Hematopoietic multipotent progenitor cell treated with erythropoietin and hydrocortisone succinate and interleukin-3 and kit ligand, for 8 days (in vitro differentiated cells): ENCODE data around the gene CARD14.
A peak's percentile ranks its signal among the peaks of the same experiment; 100 is the strongest.

Experiments
- DNase-seq: peaks from one replicate; pipeline ENCODE4 v3.0.0-alpha.2; 2015

CARD14 gene

DNA sequence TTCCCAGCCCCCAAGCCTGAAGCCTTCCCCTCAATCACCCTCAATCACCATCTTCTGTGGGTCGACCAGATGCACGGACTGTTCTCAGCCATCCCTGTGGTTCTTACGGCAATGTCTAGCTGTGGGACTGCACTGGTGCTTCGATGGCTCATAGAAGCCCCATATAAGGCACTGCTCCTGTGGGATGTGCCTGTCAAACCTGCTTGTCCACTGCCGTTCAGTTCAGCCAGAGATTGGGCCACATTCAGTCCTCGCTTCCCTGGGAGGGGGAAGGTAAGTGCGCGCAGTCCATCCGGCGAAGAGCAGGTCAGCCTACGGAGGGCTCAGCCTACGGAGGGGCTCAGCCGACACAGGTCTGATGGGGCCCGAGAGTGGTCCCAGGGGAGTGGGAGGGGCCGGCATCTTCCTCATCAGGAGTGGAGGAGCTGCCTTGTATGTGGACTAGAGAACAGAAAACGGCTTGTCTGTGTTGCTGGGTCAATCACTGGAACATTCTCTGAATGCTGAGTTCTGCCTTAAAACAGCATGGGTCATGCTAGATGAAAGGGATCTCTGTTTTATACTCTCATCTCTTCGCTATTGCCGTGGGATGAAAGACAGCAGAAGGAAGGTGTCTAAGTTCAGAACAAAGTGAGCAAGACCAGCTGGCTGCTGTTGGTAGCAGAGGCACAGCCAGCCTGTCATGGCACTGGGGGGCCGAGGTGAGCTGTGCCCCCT is at the start of gene CARD14:
Gene CARD14, plus strand, starts transcription at position 247 of the 717 bp plus-strand sequence. CDS start 11,409 bp downstream, outside the sequence.
- no peak for DNase-seq

DNA sequence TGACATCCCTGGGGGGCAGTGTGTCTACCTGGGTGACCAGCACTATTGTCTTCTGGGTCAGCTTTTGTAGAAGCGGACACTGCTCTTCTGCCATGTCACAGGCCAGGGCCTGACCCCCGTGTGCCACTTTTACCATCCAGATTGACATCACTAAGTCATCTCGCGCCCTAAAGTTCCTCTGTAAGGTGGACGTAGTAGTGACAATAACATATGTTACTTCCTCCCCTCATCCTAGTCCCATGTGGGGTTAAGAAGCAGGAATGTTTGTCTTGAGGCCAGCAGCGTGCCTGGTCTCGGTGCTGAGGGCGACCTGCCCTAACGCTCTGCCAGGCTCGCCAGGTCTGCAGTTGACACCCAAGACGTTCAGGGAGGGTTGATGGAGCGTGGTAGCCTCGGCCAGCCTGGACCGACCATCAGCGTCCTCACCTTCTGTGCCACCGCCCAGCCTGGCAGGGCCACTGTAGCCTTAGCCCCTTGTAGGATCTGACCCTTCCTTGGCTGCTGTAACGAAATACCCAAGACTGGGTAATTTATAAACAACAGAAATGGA is 47.7 kb upstream of the CARD14 start:
- DNase-seq, result no peak

DNA sequence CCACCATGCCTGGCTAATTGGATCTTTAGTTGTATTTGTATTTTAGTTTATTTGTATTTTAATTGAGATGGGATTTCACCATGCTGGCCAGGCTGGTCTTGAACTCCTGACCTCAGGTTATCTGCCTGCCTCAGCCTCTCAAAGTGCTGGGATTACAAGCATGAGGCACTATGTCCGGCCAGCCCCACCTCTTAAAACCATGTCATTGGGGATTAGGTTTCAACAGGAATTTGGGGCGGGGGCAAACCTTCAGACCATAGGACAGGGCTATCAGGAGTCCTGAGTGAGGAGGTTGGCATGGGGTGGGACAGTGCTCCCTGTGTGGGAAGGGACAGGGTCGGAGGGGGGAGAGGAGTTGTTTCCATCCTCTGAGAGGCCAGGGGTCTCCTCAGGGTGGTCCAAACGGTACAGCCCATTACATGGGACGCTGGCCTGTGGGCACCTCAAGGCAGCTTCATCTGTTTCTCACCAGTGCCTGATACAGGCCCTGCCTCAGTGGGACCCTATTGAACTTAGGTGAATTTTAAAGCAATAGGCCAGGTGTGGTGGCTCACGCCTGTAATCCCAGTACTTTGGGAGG is 46.8 kb upstream of the CARD14 start:
- DNase-seq, result no peak

DNA sequence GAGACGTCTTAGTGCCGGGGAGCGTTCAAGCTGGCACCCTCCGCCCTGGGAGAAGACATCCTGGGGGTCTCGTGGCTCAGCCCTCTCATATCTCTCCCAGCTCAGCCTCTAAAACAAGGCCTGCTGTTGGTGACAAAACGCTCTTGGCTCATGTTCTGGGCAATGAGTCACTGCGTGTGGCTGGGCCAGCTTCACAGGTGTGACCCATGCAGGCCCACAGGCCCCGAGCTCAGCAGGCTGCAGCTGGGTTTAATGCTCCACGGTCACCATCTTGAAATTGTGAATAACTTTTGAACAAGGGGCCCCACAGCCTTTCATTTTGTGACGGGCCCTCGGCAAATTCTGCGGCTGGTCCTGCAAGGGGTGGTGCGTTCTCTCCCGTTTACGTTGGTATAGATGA is 46.0 kb upstream of the CARD14 start:
- no peak for DNase-seq

DNA sequence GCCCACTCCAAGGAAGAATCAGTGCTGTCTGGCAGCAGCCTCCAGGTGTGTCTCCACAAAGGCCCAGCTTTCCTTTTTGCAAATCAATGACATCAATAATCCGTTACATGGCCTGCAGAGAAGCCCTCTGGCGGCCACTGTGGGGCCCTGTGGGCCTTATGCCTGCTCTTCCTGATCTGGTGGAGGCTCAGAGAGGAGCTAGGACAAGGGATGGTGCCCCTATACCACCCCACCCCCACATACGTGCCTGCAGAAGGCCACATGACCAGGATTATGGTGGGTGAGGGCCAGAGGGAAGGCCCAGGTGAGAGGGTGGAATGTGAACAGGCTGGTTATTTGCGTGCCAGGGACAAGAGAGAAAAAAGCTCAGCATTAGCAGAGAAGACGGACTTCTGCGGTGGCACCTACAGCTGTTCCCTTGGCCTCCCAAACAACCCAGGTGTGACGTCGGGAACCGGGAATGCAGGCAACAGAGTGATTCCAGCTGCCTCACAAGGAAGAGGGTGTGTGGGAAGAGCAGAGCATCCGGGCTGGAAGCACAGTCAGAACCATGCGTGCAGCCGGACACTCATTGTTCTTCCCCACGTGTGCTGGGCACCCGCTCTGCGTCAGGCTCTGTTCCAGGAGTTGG is 45.4 kb upstream of the CARD14 start:
- no peak for DNase-seq

DNA sequence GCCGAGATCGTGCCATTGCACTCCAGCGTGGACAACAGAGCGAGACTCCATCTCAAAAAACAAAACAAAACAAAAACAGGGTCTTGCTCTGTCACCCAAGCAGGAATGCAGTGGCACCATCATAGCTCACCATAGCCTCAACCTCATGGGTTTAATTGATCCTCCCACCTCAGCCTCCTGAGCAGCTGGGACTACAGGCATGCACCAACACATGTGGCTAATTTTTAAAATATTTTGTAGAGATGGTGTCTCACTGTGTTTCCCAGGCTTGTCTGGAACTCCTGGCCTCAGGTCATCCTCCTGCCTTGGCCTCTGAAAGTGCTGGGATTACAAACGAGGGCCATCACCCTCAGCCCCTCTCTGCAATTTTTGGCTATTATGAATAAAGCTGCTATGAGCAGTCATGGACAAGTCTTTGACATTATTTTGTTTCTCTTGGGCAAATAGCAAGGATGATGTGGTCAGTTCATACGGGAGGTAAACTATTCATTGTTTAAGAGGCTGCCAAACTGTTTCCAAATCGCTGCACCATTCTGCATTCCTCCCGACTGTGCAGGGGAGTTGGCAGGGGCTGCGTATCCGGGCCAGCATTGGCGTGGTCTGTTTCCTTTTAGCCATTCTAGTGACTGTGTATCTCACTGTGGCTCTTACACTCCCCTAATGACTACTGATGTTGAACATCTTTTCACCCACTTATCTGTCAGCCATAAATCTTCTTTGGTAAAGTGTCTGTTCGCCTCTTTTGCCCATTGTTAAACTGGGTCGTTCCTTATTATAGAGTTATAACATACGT is 44.0 kb upstream of the CARD14 start:
- no peak for DNase-seq

DNA sequence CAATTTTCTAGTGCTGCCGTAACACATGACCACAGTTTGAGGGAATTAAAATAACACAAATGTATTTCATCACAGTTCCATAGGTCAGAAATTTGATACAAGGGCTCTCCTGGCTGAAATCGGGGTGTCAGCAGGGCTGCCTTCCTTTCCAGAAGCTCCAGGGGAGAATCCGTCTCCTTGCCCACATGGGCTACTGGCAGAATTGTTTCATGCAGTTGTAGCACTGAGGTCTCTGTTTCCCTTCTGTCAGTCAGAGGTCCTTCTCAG is 43.4 kb upstream of the CARD14 start:
- no peak for DNase-seq

DNA sequence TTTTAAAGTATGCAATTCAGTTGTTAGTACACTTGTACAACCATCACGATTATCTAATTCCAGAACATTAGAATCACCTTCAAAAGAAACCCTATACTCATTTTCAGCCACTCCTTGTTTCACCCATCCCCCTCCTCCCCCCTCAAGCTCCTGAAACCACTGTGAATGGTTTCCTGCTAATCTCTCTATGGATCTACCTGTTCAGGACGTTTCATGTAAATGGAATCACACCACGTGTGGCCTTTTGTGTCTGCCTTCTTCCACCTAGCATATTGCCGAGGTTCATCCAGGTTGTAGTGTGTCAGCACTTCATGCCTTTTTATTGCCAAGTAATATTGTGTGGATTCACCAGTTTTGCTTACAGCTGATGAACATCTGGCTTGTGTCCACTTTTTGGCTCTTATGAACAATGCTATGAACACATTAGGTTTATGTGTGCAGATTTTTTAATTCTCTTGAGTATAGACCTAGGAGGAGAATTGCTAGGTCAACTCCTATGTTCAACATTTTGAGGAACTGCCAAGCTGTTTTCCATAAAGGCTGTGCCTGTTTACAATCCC is 40.7 kb upstream of the CARD14 start:
- DNase-seq, result no peak

DNA sequence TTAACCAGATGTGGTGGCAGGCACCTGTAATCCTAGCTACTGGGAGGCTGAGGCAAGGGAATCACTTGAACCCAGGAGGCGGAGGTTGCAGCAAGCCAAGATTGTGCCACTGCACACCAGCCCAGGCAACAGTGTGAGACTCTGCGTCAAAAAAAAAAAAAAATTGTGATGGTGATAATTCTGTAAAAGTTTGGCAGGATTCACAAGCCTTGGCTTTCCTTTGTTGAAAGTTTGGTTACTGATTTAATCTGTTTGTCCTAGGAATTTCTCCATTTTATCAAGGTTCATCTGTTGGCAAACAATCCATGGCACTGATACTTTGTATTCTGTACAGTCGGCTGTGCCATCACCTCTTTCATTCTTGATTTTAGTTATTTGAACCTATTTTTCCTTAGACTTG is 38.8 kb upstream of the CARD14 start:
- DNase-seq, result no peak

DNA sequence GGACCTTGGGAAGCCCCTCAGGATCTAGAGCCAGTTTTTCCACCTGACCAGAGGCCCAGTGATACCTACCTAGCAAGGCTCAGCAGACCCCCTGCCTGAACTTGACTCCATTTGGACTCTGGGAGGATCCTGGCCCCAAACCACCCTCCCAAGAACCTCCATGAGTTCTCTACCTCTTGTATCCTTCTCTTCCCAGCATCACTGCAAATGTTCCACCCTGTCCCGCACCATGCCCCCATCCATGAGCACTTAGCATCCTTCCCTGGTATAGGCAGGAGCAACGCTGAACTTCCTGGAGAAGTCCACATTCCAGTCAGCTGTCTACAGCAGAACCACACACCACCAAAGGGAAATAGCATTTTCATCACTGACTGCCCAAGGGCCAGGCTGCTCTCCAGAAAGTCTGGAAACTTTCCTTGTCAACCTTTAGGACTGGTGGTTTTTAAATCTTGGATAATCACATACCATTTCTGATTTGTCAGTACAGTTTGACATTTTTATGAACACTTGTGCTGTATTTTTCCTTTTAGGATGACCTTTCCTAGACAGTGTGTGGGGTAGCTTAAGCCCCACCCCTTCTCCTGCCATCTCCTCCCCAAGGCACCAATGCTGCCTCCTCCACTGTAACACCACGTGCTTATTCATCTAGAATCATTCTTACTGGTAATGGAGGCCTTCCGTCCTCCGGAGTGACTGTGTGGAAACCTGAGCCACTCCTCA is 36.8 kb upstream of the CARD14 start:
- DNase-seq, result no peak

DNA sequence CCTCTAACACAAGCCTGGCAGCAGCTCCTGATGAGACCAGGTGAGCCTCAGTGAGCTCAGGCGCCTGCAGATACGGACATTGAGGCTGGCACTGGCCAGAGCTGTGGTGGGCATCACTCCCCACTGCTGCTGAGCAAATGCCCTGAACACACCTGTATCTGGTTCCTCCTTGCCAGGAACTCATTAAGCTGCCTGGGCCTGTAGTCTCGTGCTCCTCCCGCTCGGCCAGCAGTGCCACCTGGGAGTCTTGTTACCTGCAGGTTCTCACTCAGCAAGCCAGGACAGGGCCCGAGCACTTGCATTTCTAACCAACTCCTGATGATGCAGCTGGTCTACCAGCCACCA is 36.2 kb upstream of the CARD14 start:
- DNase-seq, result no peak

DNA sequence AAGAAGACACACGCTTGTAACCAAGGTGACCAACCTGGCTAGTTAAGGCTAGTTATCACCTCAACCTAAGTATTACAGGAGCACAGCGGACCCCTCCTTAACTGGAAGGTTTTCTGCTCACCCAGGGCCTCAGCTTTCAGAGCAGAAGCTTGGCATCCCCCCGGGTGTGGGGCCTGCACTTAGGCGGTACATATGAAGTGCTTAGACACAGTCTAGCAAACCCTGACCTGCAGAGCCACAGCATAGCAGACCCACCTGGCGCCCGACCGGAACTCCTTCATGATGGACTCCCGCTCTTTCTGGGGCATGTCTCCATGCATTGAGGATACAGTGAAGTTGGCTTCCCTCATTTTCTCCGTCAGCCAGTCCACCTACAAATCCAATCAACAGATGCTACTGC is 32.7 kb upstream of the CARD14 start:
- DNase-seq, result no peak

DNA sequence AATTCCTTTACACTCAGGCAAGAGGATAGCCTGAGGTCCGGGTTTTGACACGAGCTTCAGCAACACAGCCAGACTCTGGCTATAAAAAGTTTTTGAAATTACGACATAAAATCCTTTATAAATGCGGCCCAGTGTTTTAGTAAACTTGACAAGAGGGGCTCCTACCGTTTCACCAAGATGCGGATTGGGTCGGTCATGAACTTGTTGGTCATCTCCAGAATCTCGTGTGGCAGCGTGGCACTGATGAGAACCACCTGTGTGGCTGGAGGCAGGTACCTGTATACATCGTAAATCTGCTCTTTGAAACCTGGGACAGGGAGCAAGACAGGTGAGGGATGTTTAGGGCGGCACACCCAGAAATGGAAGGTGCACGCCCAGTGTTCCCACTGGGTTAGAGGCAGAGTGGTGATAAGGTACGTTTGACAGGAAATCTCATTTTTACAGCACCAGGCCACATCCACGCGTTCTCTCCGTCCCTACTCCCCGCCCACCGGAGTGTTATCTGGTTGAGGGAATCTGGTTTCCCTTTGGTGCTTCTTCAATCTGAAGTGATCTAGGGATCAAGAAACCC is 30.9 kb upstream of the CARD14 start:
- no peak for DNase-seq

DNA sequence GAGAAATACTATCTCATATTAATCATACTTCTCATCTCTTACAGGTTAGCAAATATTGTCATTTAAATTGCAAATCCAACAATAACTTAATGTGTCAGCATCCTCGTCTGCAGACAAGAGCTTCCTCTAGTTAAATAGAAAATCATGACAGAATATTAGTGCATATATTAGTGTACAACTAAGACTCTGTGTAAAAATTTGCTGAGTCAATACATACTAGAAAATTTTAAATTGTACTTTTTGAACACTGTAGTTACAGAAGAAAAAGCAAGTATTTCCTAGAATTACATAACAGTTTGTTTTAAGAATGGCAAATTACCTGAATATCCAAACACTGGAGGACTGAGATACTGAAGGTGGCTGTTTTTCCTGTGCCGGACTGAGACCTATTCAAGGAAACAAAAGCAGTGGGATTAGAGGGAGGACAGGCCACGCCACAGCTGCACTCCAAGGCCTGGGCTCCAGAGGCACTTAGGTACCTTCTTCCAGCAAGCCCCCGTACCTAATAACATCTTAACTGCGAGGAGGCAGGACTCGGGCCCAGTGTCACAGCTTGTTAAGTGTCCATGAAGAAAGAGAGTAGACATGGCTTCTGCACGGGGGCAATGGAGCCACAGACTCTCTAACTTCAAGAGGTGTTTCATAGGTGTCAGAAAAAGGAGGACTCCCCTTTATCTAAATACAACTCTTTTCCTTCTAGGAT is 28.2 kb upstream of the CARD14 start:
- DNase-seq, result no peak

DNA sequence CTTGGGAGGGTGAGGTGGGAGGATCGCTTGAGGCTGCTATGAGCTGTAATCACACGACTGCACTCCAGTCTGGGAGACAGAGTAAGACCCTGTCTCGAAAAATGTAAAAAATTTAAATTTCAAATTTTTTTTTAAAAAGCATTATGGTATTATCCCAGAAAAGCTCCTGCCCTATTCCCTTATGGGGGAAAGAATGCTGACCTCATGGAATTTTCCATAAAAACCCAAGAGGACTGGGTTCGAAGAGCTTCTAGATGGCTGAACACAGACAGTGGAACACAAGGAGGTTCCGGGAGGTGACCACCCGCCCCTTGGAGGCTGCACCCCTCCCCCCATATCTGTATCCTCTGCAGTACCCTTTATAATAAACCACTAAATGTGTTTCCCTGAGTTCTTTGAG is 26.9 kb upstream of the CARD14 start:
- no peak for DNase-seq

DNA sequence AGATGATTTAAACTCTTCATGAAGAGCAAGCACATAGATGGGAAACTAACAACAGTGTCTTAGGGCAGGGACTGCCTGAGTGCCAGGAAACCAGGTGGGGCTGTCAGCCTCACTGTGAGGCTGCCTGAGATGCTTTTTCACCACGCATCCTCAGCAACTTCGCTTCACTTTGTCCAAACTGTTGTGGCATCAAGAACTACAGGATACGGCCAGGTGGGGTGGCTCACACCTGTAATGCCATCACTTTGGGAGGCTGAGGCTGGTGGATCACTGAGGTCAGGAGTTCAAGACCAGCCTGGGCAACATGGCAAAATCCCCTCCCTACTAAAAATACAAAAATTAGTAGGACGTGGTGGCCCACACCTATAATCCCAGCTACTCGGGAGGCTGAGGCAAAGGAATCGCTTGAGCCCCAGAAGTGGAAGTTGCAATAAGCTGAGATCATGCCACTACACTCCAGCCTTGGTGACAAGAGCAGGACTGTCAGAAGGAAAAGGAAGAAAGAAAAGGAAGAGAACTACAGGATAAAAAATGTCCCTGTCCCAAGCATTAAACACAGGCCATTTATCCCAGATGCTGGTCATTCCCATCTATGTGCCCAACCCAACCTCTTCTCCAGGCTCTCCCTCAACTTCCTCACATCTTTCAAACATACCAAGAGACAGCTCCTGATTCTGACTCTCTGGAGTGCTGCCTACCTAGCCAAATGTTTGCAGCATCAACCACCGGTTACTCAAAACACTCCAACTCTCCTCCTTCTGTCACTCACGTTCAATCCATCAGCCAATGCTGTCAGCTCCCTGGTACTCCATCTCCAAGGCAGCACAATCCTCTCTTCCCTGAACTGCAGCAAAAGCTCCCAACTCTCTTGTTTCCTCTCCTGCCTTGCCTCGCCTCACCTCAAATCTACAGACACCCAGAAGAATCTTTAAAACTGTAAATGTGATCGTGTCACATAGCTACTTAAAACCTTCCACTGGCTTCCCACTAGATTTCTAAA is 24.5 kb upstream of the CARD14 start:
- DNase-seq, result peak; percentile 16

DNA sequence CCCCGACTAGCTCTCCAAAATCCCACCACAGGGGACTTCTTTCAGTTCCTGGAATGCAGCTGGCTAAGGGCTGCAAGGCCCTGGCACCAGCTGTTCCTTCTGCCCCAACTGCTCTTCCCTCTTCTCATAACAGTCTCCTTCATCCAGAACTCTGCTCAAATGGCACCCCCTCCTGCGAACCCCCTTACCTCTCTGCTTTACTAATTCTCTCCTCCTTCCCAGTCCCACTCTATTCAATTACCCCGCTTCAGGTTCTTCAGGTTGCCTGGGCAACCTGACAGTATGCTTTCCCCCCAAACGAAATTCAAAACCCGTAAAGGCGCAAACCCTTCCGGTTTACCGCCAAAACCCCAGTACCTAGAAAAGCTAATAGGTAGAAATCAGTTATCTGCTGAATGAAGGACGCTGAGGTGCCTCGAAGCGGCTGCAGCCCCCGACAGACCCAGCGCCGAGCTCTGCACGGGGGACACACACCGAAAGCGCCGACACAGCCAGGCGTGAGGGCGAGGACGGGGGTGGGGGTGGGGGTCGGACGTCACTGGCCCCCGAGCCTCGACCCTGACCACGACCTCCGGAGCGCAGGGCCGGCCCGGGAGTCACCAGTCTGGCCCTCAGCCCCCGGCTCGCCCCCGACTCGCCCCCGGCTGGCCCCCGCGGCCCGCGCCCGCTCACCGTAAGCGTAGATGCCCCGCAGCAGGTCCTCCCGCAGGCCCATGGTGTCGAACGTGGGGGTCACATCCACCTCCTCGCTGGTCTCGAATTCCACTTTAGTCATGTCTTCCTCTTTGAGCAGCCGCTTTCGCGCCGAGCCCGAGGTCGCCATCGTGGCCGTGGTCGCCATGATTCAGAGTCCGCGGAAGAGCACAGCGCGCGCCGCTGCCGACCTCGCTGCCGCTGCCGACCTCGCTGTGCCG is 23.5 kb upstream of the CARD14 start:
- DNase-seq, result peak; percentile 31

DNA sequence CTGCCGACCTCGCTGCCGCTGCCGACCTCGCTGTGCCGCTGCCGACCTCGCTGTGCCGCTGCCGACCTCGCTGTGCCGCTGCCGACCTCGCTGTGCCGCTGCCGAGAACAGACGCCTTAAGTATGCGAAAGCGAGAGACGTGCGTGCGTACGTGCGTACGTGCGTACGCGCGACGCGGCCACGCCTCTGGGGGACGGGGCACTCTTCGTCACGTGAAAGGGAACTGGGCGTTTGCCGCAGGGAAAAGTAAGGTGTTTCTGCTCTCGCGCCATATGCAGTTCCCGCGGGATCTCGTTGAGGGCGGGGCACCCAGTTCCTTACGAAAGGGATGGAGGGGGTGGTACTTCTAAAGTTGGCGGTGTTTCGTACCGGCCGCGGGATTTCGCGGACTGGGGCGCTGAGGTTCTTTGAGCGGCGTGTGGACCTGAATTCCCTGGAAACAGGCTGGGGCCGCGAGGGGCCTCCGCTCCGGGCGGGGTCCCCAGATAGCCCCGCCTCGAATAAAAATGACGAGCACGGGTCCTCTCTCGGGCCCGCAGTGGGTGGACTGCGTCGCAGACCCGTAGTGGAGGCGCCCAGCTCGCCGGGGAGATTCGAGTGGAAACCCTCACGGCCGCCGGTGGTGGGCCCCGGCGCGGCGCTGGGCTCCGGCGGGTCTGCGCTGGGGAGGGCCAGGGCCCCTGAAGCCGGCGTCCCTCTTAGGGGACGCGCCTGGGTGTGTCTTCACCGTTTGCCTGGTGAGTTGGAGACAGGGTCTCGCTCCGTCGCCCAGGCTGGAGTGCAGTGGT is 22.6 kb upstream of the CARD14 start, which contains the start of gene EIF4A3:
Gene EIF4A3, minus strand, starts transcription at position 94 of the 788 bp plus-strand sequence. CDS start 167 bp downstream, outside the sequence.
- peak; percentile 99 for DNase-seq
